Peyer's patch (tissue), 4 donors: ENCODE measurements around the gene SMPD4. TPM values are rescaled to one million over a fixed set of nuclear protein-coding genes. Genes with fewer than 3 reads are reported as not detected.
"Not testable (repeated sequence)": the region's sequence is repeated elsewhere in the genome, so short reads cannot be mapped to it uniquely, and the experiment has no call there.

Experiments
- DNase-seq, 3 donors: peaks; one replicate each; pipeline ENCODE4 v3.0.0-alpha.2; 2017 to 2019
- H3K27ac ChIP-seq, 4 donors: fragments of 200-600 bp; sonication (generic); one replicate each; pipeline ENCODE4 v1.5.1; 2016 to 2019
- H3K27me3 ChIP-seq, 2 donors: fragments of 200-600 bp; sonication (generic); one replicate each; pipeline ENCODE4 v1.5.1; 2019
- H3K36me3 ChIP-seq, 3 donors: fragments of 200-600 bp; sonication (generic); one replicate each; pipeline ENCODE4 v1.5.1; 2016 to 2019
- H3K4me1 ChIP-seq, 4 donors: fragments of 200-600 bp; sonication (generic); one replicate each; pipeline ENCODE4 v1.5.1; 2016 to 2019
- H3K4me3 ChIP-seq, 4 donors: fragments of 200-600 bp; sonication (generic); 1 replicate in 3 of 4; 2 replicates in 1 of 4; pipeline ENCODE4 v1.5.1; 2016 to 2019; ENCODE audit warnings: mild to moderate bottlenecking in 1 of 4
- H3K9me3 ChIP-seq, 4 donors: fragments of 200-600 bp; sonication (generic); one replicate each; pipeline ENCODE4 v1.5.1; 2016 to 2019; ENCODE audit warnings: mild to moderate bottlenecking in 1 of 4
- POLR2A ChIP-seq, 2 donors: fragments of 450-650 bp; IDR thresholded peaks; one replicate each; pipeline ENCODE4 v1.5.1; 2017; ENCODE audit warnings: antibody characterized with exemption in 2 of 2, mild to moderate bottlenecking in 2 of 2, moderate library complexity in 2 of 2
- total RNA-seq, 4 donors: library from RNA; depleted of rRNA; stranded (reverse); fragments of >200 nt; gene quantifications; one replicate each; pipeline ENCODE4 v1.1.0, GENCODE V29; 2016
- TF ChIP-seq, protein P1 (sequence below), 6 experiments: fragments of 450-650 bp in 4 of 6; fragments of 200-600 bp in 2 of 6; sonication (generic) in 1 of 6; IDR thresholded peaks; one replicate each; pipeline ENCODE4 v1.5.1; 2017 to 2019; ENCODE audit warnings: antibody characterized with exemption in 6 of 6, mild to moderate bottlenecking in 3 of 6, moderate library complexity in 1 of 6

Gene SMPD4
- total RNA-seq, 4 donors from 2014 or later: 48.0 to 83.3 (median 60.3) TPM

GRCh38 chr2:130162968-130163367 is 18.4 kb downstream of the SMPD4 start:
- DNase-seq: no peak

GRCh38 chr2:130162486-130162885 is 18.9 kb downstream of the SMPD4 start:
- not testable (repeated sequence) for H3K9me3 ChIP-seq, H3K4me3 ChIP-seq, H3K27ac ChIP-seq, H3K4me1 ChIP-seq, H3K27me3 ChIP-seq, DNase-seq
- peaks cover 0 to 53% (median 0%) of the 10 kb centered on the region in 3 donors for H3K36me3 ChIP-seq

More at GRCh38 chr2:130162968-130163367, 18.4 kb downstream of the SMPD4 start:
- Histone ChIP-seq H3K9me3 (no peaks in the 10 kb centered on the region), H3K4me1 (no peaks in the 10 kb centered on the region), H3K27ac (no peak overlapping the region), H3K27me3 (no peaks in the 10 kb centered on the region), H3K4me3 (no peak overlapping the region), H3K36me3 (peaks cover 0 to 58% (median 0%) of the 10 kb centered on the region in 3 donors)
- TF ChIP-seq, protein P1, sequence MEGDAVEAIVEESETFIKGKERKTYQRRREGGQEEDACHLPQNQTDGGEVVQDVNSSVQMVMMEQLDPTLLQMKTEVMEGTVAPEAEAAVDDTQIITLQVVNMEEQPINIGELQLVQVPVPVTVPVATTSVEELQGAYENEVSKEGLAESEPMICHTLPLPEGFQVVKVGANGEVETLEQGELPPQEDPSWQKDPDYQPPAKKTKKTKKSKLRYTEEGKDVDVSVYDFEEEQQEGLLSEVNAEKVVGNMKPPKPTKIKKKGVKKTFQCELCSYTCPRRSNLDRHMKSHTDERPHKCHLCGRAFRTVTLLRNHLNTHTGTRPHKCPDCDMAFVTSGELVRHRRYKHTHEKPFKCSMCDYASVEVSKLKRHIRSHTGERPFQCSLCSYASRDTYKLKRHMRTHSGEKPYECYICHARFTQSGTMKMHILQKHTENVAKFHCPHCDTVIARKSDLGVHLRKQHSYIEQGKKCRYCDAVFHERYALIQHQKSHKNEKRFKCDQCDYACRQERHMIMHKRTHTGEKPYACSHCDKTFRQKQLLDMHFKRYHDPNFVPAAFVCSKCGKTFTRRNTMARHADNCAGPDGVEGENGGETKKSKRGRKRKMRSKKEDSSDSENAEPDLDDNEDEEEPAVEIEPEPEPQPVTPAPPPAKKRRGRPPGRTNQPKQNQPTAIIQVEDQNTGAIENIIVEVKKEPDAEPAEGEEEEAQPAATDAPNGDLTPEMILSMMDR (IDR thresholded peaks at IDR 0.05): no peak
- no peak for TF ChIP-seq POLR2A (IDR thresholded peaks at IDR 0.05)

DNA sequence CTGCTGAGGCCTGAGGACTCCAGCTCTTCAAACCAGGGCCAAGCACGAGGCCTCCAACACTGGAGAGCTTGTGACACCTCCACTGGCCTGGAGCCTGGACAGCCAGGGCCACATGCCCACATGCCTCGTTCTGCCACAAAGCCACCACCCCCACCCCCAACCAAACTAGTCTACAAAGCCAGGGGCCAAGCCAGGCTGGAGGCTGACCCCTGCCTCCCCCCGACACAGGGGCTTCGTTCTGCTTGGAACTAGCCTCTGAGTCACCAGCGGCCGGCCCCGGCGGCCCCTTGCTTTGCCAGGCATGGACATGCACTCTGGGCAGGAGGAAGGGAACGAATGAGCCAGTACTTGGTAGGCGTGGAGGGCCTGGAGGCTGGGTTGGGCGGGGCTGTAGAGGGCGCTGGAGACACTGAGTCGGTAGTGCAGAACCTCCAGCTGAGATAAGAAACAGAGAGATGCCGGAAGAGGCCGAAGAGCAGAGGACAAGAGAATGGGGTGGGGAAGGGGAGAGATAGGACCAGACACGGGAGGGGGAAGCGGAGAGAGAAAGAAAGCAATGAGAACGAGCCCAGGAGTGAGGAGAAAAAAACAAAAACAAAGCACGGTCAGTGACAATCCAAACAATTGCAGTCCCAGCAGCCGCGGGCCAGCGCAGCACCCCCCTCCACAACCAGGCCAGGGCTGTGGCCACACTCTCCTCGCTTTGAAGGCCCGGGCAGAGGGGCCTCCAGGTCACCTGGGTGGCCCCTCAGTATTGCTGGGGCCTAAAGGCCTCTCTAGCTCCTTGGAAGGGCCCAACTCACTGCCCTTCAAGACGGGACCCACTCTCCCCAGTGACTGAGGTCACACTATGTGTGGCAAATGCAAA is 20.3 kb downstream of the SMPD4 start:
- H3K9me3 ChIP-seq, H3K27me3 ChIP-seq: not testable (repeated sequence)
- peaks cover 0 to 39% (median 0%) of the 10 kb centered on the region in 3 donors for H3K36me3 ChIP-seq

GRCh38 chr2:130160131-130160530 is 21.3 kb downstream of the SMPD4 start:
- Histone ChIP-seq H3K27ac (no peak overlapping the region), H3K4me1 (peaks cover 0 to 7% (median 0%) of the 10 kb centered on the region in 4 donors), H3K36me3 (peaks cover 0 to 34% (median 0%) of the 10 kb centered on the region in 3 donors), H3K9me3 (no peaks in the 10 kb centered on the region), H3K27me3 (no peaks in the 10 kb centered on the region), H3K4me3 (no peak overlapping the region)
- TF ChIP-seq POLR2A (IDR thresholded peaks at IDR 0.05): no peak
- no peak for DNase-seq

More for the DNA sequence above, 20.3 kb downstream of the SMPD4 start:
- H3K4me3 ChIP-seq, H3K4me1 ChIP-seq, H3K27ac ChIP-seq, DNase-seq: not testable (repeated sequence)

- not testable (repeated sequence) for DNase-seq, H3K27ac ChIP-seq, H3K4me3 ChIP-seq, H3K27me3 ChIP-seq, H3K9me3 ChIP-seq, H3K4me1 ChIP-seq
- H3K36me3 ChIP-seq: peaks cover 0 to 32% (median 0%) of the 10 kb centered on the region in 3 donors
Measured at GRCh38 chr2:130159376-130159775, 22.0 kb downstream of the SMPD4 start.

- Histone ChIP-seq H3K9me3 (no peaks in the 10 kb centered on the region), H3K4me1 (peaks cover 0 to 7% (median 0%) of the 10 kb centered on the region in 4 donors), H3K27ac (no peak overlapping the region), H3K27me3 (no peaks in the 10 kb centered on the region), H3K36me3 (peaks cover 0 to 31% (median 0%) of the 10 kb centered on the region in 3 donors), H3K4me3 (no peak overlapping the region)
- no peak for TF ChIP-seq POLR2A (IDR thresholded peaks at IDR 0.05)
- TF ChIP-seq, protein P1 (IDR thresholded peaks at IDR 0.05): no peak
- no peak for DNase-seq
Measured at GRCh38 chr2:130158631-130159030, 22.8 kb downstream of the SMPD4 start.

- H3K27ac ChIP-seq: peak overlapping the region in 1 of 4 donors; percentile 40
- DNase-seq: peak in 2 of 3 donors; percentile 71 to 73
- H3K4me3 ChIP-seq, H3K9me3 ChIP-seq, H3K27me3 ChIP-seq, H3K4me1 ChIP-seq: not testable (repeated sequence)
- H3K36me3 ChIP-seq: peaks cover 0 to 32% (median 0%) of the 10 kb centered on the region in 3 donors
Measured at GRCh38 chr2:130157825-130158514, 23.4 kb downstream of the SMPD4 start.

GRCh38 chr2:130157354-130157753 is 24.0 kb downstream of the SMPD4 start:
- not testable (repeated sequence) for H3K4me1 ChIP-seq, H3K27me3 ChIP-seq, H3K4me3 ChIP-seq, H3K9me3 ChIP-seq
- DNase-seq: peak; percentile 22 to 52 (median 29)
- peak overlapping the region in 1 of 4 donors; percentile 40 for H3K27ac ChIP-seq
- peaks cover 0 to 32% (median 0%) of the 10 kb centered on the region in 3 donors for H3K36me3 ChIP-seq
